HCT116 (cell line): ENCODE results near the gene AUTS2. TPM values are rescaled to one million over a fixed set of nuclear protein-coding genes. Genes with fewer than 3 reads are reported as not detected.

Experiments used
- ATAC-seq: fragments of 200-7000 bp; cut with Tn5 transposase; 2 replicates; pipeline ENCODE4 v1.9.1; 2020; ENCODE audit warnings: mild to moderate bottlenecking, moderate library complexity
- BruUV-seq: library from RNA; stranded (reverse); fragments of 400-500 nt; replicated peaks from 2 replicates; lab custom pipeline; 2021; lab: Mats Ljungman, UMichigan
- CTCF ChIA-PET: fragments of 300-600 bp; sonication (Branson Sonifier 250); formaldehyde crosslinking; loops from one replicate; lab custom pipeline; 2021; ENCODE audit warnings: antibody characterized with exemption; lab: Charles Lee
- POLR2A ChIA-PET: fragments of 300-600, 350-600 bp; sonication (Branson Sonifier 250); formaldehyde crosslinking; loops from one replicate; lab custom pipeline; 2021; ENCODE audit warnings: antibody characterized with exemption; lab: Charles Lee
- RAD21 ChIA-PET, 2 experiments: fragments of 300-600 bp; sonication (Branson Sonifier 250); formaldehyde crosslinking; loops; one replicate each; lab custom pipeline; 2023; ENCODE audit warnings: low total read pairs in 2 of 2; ENCODE audit not compliant: uncharacterized antibody in 2 of 2, unreplicated experiment in 2 of 2, low non-redundant PET in 1 of 2; lab: Charles Lee
- DNase-seq: peaks from one replicate; pipeline ENCODE4 v3.0.0-alpha.2; 2010; ENCODE audit warnings: low read depth, low spot score
- H2AFZ ChIP-seq: fragments of 200-600 bp; shearing (Covaris generic), sonication (generic); 2 replicates; pipeline ENCODE4 v1.6.1; 2017; ENCODE audit warnings: low read depth, mixed run types, mixed read lengths, antibody characterized with exemption, low read length; ENCODE audit not compliant: poor library complexity, severe bottlenecking
- H3K27ac ChIP-seq: 2 replicates; pipeline ENCODE4 v1.5.1; 2012; ENCODE audit warnings: low read depth, low read length
- H3K27me3 ChIP-seq: fragments of 200-600 bp; sonication (generic); 2 replicates; pipeline ENCODE4 v1.6.1; 2016; ENCODE audit warnings: mixed run types, low read length, mixed read lengths; ENCODE audit not compliant: insufficient read depth
- H3K36me3 ChIP-seq, 2 experiments: fragments of 200-500 bp in 1 of 2; fragments of 200-600 bp in 1 of 2; sonication (Bioruptor generic) in 1 of 2; sonication (generic) in 1 of 2; 2 replicates each; pipeline versions ENCODE4 v1.5.1 to v1.6.1; 2014 to 2016; ENCODE audit warnings: low read length in 2 of 2, inconsistent platforms in 1 of 2, mixed read lengths in 1 of 2, mixed run types in 1 of 2; ENCODE audit not compliant: insufficient read depth in 2 of 2, control insufficient read depth in 1 of 2
- H3K4me1 ChIP-seq, 2 experiments: fragments of 200-600 bp in 1 of 2; sonication (generic) in 1 of 2; 2 replicates each; pipeline versions ENCODE4 v1.5.1 to v1.6.1; 2012 to 2017; ENCODE audit warnings: low read length in 2 of 2, inconsistent platforms in 1 of 2, mild to moderate bottlenecking in 1 of 2, mixed read lengths in 1 of 2, mixed run types in 1 of 2, moderate library complexity in 1 of 2; ENCODE audit not compliant: insufficient read depth in 2 of 2, control insufficient read depth in 1 of 2
- H3K4me2 ChIP-seq: fragments of 200-600 bp; sonication (generic); 2 replicates; pipeline ENCODE4 v1.6.1; 2017; ENCODE audit warnings: mixed run types, low read length, mixed read lengths
- H3K4me3 ChIP-seq, 2 experiments: fragments of 200-600 bp in 1 of 2; sonication (generic) in 1 of 2; replicated peaks in 1 of 2; 2 replicates each; pipeline ENCODE4 v1.5.1; 2011 to 2016; ENCODE audit warnings: low read length in 2 of 2, control low read depth in 1 of 2, low read depth in 1 of 2, mild to moderate bottlenecking in 1 of 2, mixed read lengths in 1 of 2, mixed run types in 1 of 2
- H3K79me2 ChIP-seq: fragments of 200-600 bp; sonication (generic); 2 replicates; pipeline ENCODE4 v1.6.1; 2017; ENCODE audit warnings: mild to moderate bottlenecking, mixed run types, low read length, moderate library complexity, mixed read lengths; ENCODE audit not compliant: insufficient read depth
- H3K9ac ChIP-seq: fragments of 200-600 bp; sonication (generic); 2 replicates; pipeline ENCODE4 v1.6.1; 2016; ENCODE audit warnings: low read length, mixed read lengths
- H3K9me2 ChIP-seq: fragments of 200-600 bp; sonication (generic), shearing (Covaris generic); 2 replicates; pipeline ENCODE4 v1.6.1; 2017; ENCODE audit warnings: mixed run types, mild to moderate bottlenecking, moderate library complexity; ENCODE audit not compliant: insufficient read depth
- H3K9me3 ChIP-seq, 2 experiments: fragments of 200-500 bp in 1 of 2; fragments of 200-600 bp in 1 of 2; sonication (Bioruptor generic) in 1 of 2; sonication (generic) in 1 of 2; 2 replicates each; pipeline ENCODE4 v1.6.1; 2014 to 2017; ENCODE audit warnings: low read length in 2 of 2, mixed read lengths in 2 of 2, inconsistent platforms in 1 of 2, low read depth in 1 of 2, mild to moderate bottlenecking in 1 of 2, mixed run types in 1 of 2, moderate library complexity in 1 of 2; ENCODE audit not compliant: control insufficient read depth in 1 of 2, insufficient read depth in 1 of 2
- H4K20me1 ChIP-seq: fragments of 200-600 bp; sonication (generic), shearing (Covaris generic); 2 replicates; pipeline ENCODE4 v1.6.1; 2017; ENCODE audit warnings: mixed run types, mild to moderate bottlenecking, moderate library complexity; ENCODE audit not compliant: insufficient read depth
- CBX3 ChIP-seq: IDR thresholded peaks from 2 replicates; pipeline ENCODE4 v1.6.1; 2012; ENCODE audit warnings: low read depth
- CEBPB ChIP-seq: IDR thresholded peaks from 2 replicates; pipeline ENCODE4 v1.6.1; 2012; ENCODE audit warnings: low read depth
- EGR1 ChIP-seq: IDR thresholded peaks from 2 replicates; pipeline ENCODE4 v1.6.1; 2012; ENCODE audit warnings: low read depth
- ELF1 ChIP-seq: IDR thresholded peaks from 2 replicates; pipeline ENCODE4 v1.6.1; 2012; ENCODE audit warnings: low read depth, borderline replicate concordance
- EZH2 ChIP-seq: fragments of 200-600 bp; sonication (generic); IDR thresholded peaks from 2 replicates; pipeline ENCODE4 v1.6.1; 2017; ENCODE audit warnings: antibody characterized with exemption, mixed run types
- EZH2phosphoT487 ChIP-seq: fragments of 200-600 bp; IDR thresholded peaks from 2 replicates; pipeline ENCODE4 v1.6.1; 2018; ENCODE audit warnings: antibody characterized with exemption, borderline replicate concordance
- FOSL1 ChIP-seq: IDR thresholded peaks from 2 replicates; pipeline ENCODE4 v1.6.1; 2012; ENCODE audit warnings: low read depth
- JUND ChIP-seq: IDR thresholded peaks from 2 replicates; pipeline ENCODE4 v1.6.1; 2012
- POLR2A ChIP-seq: IDR thresholded peaks from 2 replicates; pipeline ENCODE4 v1.7.0; 2011; ENCODE audit warnings: borderline replicate concordance; ENCODE audit not compliant: insufficient read depth, insufficient read length; ENCODE audit errors: extremely low read depth
- POLR2AphosphoS5 ChIP-seq: IDR thresholded peaks from 2 replicates; pipeline ENCODE4 v1.6.1; 2011; ENCODE audit warnings: mild to moderate bottlenecking, low read depth, low read length, moderate library complexity
- RAD21 ChIP-seq: IDR thresholded peaks from 2 replicates; pipeline ENCODE4 v1.6.1; 2012; ENCODE audit warnings: low read depth, mild to moderate bottlenecking
- SIN3A ChIP-seq: IDR thresholded peaks from 2 replicates; pipeline ENCODE4 v1.6.1; 2012; ENCODE audit warnings: low read depth
- SP1 ChIP-seq: IDR thresholded peaks from 2 replicates; pipeline ENCODE4 v1.6.1; 2012; ENCODE audit warnings: low read depth
- TCF7L2 ChIP-seq: IDR thresholded peaks from 2 replicates; pipeline ENCODE4 v1.7.0; 2011; ENCODE audit warnings: borderline replicate concordance, inconsistent platforms; ENCODE audit not compliant: insufficient read depth, insufficient read length; ENCODE audit errors: extremely low read depth
- YY1 ChIP-seq: IDR thresholded peaks from 2 replicates; pipeline ENCODE4 v1.6.1; 2011; ENCODE audit warnings: low read length, low read depth, moderate library complexity, mild to moderate bottlenecking; ENCODE audit not compliant: insufficient replicate concordance; ENCODE audit errors: extremely low read depth
- ZNF274 ChIP-seq: fragments of 200-500 bp; sonication (Bioruptor generic); IDR thresholded peaks from 2 replicates; pipeline ENCODE4 v1.6.1; 2014; ENCODE audit warnings: mild to moderate bottlenecking, low read depth, low read length, inconsistent platforms
- intact Hi-C: fragments of 100-400 bp; cut with micrococcal nuclease; formaldehyde crosslinking; loops from 2 replicates; pipeline ENCODE4 v1.10.0; 2022
- total RNA-seq: library from RNA; stranded (reverse); gene quantifications from one replicate; pipeline ENCODE4 v1.2.1, GENCODE V29; 2021; ENCODE audit not compliant: unreplicated experiment
- TF ChIP-seq, protein P1 (sequence below): IDR thresholded peaks from 2 replicates; pipeline ENCODE4 v1.6.1; 2012
- TF ChIP-seq, protein P2 (sequence below): IDR thresholded peaks from 2 replicates; pipeline ENCODE4 v1.6.1; 2012; ENCODE audit warnings: low read depth
- TF ChIP-seq, protein P3 (sequence below), 3 experiments: fragments of 200-600 bp in 1 of 3; sonication (generic) in 1 of 3; IDR thresholded peaks in 2 of 3; conservative IDR thresholded peaks in 1 of 3; 2 replicates each; pipeline ENCODE4 v1.5.1; 2012 to 2017; ENCODE audit warnings: low read depth in 2 of 3, low read length in 2 of 3, antibody characterized with exemption in 1 of 3, borderline replicate concordance in 1 of 3, control low read depth in 1 of 3, mild to moderate bottlenecking in 1 of 3, mixed read lengths in 1 of 3, mixed run types in 1 of 3, moderate library complexity in 1 of 3; ENCODE audit not compliant: insufficient read depth in 1 of 3
- TF ChIP-seq, protein P4 (sequence below): IDR thresholded peaks from 2 replicates; pipeline ENCODE4 v1.6.1; 2011; ENCODE audit warnings: mild to moderate bottlenecking, low read length, moderate library complexity; ENCODE audit not compliant: insufficient replicate concordance; ENCODE audit errors: extremely low read depth

AUTS2 gene
- total RNA-seq, 1 experiment from 2014 or later = 0.93 TPM

DNA sequence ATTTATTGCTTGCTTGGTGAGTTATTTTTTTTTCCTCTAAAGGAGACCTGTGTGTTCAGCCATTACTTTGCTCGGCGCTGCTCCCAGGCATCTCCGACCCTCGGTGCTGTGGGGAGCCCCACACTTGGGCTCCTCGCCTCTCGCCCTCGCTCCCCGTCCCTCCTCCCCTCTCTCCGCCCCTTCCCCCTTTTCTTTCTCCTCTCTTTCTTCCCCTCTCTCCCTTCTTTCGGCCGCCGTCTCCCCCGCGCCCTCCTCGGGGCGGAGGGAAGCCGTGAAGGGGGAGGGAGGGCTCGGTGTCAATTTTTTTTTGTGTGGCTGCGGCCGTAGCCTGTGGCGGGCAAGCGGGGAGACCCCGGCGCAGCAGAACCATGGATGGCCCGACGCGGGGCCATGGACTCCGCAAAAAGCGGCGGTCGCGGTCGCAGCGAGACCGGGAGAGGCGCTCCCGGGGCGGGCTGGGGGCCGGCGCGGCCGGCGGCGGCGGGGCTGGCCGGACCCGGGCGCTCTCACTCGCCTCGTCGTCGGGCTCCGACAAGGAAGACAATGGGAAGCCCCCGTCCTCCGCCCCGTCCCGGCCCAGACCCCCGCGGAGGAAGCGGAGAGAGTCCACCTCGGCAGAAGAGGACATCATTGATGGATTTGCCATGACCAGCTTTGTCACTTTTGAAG is 1.1 kb downstream of the AUTS2 start:
- H3K4me1 ChIP-seq = no peaks in the 10 kb centered on the region
- intact Hi-C loops = no loop called here
- TF ChIP-seq, protein P1, sequence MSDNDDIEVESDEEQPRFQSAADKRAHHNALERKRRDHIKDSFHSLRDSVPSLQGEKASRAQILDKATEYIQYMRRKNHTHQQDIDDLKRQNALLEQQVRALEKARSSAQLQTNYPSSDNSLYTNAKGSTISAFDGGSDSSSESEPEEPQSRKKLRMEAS = no peak
- TF ChIP-seq EZH2phosphoT487 = no peak
- no peak for TF ChIP-seq ELF1
- no peak for TF ChIP-seq YY1
- TF ChIP-seq, protein P2, sequence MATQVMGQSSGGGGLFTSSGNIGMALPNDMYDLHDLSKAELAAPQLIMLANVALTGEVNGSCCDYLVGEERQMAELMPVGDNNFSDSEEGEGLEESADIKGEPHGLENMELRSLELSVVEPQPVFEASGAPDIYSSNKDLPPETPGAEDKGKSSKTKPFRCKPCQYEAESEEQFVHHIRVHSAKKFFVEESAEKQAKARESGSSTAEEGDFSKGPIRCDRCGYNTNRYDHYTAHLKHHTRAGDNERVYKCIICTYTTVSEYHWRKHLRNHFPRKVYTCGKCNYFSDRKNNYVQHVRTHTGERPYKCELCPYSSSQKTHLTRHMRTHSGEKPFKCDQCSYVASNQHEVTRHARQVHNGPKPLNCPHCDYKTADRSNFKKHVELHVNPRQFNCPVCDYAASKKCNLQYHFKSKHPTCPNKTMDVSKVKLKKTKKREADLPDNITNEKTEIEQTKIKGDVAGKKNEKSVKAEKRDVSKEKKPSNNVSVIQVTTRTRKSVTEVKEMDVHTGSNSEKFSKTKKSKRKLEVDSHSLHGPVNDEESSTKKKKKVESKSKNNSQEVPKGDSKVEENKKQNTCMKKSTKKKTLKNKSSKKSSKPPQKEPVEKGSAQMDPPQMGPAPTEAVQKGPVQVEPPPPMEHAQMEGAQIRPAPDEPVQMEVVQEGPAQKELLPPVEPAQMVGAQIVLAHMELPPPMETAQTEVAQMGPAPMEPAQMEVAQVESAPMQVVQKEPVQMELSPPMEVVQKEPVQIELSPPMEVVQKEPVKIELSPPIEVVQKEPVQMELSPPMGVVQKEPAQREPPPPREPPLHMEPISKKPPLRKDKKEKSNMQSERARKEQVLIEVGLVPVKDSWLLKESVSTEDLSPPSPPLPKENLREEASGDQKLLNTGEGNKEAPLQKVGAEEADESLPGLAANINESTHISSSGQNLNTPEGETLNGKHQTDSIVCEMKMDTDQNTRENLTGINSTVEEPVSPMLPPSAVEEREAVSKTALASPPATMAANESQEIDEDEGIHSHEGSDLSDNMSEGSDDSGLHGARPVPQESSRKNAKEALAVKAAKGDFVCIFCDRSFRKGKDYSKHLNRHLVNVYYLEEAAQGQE = no peak
- TF ChIP-seq, protein P3, sequence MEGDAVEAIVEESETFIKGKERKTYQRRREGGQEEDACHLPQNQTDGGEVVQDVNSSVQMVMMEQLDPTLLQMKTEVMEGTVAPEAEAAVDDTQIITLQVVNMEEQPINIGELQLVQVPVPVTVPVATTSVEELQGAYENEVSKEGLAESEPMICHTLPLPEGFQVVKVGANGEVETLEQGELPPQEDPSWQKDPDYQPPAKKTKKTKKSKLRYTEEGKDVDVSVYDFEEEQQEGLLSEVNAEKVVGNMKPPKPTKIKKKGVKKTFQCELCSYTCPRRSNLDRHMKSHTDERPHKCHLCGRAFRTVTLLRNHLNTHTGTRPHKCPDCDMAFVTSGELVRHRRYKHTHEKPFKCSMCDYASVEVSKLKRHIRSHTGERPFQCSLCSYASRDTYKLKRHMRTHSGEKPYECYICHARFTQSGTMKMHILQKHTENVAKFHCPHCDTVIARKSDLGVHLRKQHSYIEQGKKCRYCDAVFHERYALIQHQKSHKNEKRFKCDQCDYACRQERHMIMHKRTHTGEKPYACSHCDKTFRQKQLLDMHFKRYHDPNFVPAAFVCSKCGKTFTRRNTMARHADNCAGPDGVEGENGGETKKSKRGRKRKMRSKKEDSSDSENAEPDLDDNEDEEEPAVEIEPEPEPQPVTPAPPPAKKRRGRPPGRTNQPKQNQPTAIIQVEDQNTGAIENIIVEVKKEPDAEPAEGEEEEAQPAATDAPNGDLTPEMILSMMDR (IDR thresholded peaks at IDR 0.05 in 2 of 3, conservative IDR thresholded peaks at IDR 0.05 in 1 of 3; ENCODE audit: borderline replicate concordance in 1 of 3, insufficient read depth in 1 of 3, low read depth in 2 of 3, low read length in 2 of 3) = no peak
- no peak for TF ChIP-seq FOSL1
- no peak for TF ChIP-seq RAD21
- TF ChIP-seq POLR2AphosphoS5 = no peak
- no peak for TF ChIP-seq TCF7L2
- TF ChIP-seq, protein P4, sequence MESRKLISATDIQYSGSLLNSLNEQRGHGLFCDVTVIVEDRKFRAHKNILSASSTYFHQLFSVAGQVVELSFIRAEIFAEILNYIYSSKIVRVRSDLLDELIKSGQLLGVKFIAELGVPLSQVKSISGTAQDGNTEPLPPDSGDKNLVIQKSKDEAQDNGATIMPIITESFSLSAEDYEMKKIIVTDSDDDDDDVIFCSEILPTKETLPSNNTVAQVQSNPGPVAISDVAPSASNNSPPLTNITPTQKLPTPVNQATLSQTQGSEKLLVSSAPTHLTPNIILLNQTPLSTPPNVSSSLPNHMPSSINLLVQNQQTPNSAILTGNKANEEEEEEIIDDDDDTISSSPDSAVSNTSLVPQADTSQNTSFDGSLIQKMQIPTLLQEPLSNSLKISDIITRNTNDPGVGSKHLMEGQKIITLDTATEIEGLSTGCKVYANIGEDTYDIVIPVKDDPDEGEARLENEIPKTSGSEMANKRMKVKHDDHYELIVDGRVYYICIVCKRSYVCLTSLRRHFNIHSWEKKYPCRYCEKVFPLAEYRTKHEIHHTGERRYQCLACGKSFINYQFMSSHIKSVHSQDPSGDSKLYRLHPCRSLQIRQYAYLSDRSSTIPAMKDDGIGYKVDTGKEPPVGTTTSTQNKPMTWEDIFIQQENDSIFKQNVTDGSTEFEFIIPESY = no peak
- TF ChIP-seq CEBPB = no peak
- no peak for TF ChIP-seq JUND
- no peak for TF ChIP-seq ZNF274
- no peak for TF ChIP-seq CBX3
- no peak for TF ChIP-seq POLR2A
- TF ChIP-seq EZH2 = no peak
- TF ChIP-seq SIN3A = no peak
- TF ChIP-seq SP1 = no peak
- TF ChIP-seq EGR1 = no peak
- H3K27me3 ChIP-seq = no peaks in the 10 kb centered on the region
- H3K9ac ChIP-seq = no peak overlapping the region
- H3K4me3 ChIP-seq = no peak overlapping the region
- no peak overlapping the region for H2AFZ ChIP-seq
- no peak overlapping the region for H3K4me2 ChIP-seq
- no peaks in the 10 kb centered on the region for H3K36me3 ChIP-seq
- H3K27ac ChIP-seq = no peak overlapping the region
- RAD21 ChIA-PET = no interaction called here
- DNase-seq (no peak), ATAC-seq (no peak)
- H3K79me2 ChIP-seq = no peaks in the 10 kb centered on the region
- no peaks in the 10 kb centered on the region for H4K20me1 ChIP-seq
- no peaks in the 10 kb centered on the region for H3K9me2 ChIP-seq
- POLR2A ChIA-PET = no interaction called here
- no TSS peak for BruUV-seq
- H3K9me3 ChIP-seq = peaks cover 0 to 20% of the 10 kb centered on the region in 2 experiments; a peak in 1 of 4 replicates
- CTCF ChIA-PET = no interaction called here
